ENCODE measurements around the gene CISD1.
"Not testable (repeated sequence)": the region's sequence is repeated elsewhere in the genome, so short reads cannot be mapped to it uniquely, and the experiment has no call there.

CISD1 gene

GRCh38 chr10:58268946-58269781, at the start of gene CISD1:
Gene CISD1, plus strand, starts transcription at chr10:58269162. Its CDS starts 112 bp downstream, at chr10:58269274.
- FAIRE-seq (no peak), DNase-seq (ENCODE audit: insufficient read length, low spot score) (peak; percentile 58)
- no peak for TF ChIP-seq CTCF (IDR thresholded peaks at IDR 0.05; ENCODE audit: insufficient read depth, missing control alignments)

DNA sequence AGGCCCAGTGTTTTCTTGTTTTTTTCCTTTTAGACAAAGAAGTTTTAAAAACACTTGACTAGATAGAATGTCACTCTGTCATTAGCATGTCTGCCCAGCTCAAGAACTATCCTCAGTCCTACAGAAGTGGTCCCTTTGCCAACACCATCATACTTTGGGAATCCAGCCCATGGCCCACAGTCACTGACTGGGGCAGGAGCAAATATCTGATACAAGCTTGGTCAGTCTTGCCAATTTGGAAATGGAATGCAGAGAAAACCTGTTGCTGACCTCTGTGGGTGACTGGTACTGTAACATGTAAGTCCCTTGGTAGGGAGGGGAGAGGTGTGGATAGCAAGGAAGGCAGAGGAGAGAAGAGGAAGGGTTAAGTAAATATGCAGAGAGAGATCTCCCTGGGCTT, 49.1 kb upstream of the CISD1 start:
- TF ChIP-seq CTCF (IDR thresholded peaks at IDR 0.05; ENCODE audit: insufficient read depth, missing control alignments): no peak
- no peak for FAIRE-seq
- no peak for DNase-seq (ENCODE audit: insufficient read length, low spot score)

GRCh38 chr10:58220769-58221451, 48.1 kb upstream of the CISD1 start:
- DNase-seq (ENCODE audit: insufficient read length, low spot score): no peak
- TF ChIP-seq CTCF (IDR thresholded peaks at IDR 0.05; ENCODE audit: insufficient read depth, missing control alignments): no peak
- no peak for FAIRE-seq

DNA sequence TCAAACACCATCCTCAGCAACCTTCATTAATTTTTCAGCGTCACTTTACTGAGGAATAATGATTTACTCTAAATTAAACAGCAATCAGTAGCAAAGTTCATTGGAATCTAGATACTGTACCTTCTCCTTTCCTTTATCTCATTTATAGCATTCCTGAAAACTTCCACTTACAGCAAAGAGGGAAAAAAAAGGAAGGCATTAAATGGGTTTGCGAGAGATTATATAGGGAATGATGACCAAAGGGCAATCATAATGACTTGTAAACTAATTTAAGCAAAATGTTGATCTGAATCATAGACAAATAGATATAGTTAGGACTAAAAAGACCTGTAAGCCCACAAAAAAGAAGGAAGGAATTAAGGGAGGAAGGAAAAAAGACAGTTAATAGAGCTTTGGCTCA, 43.3 kb upstream of the CISD1 start:
- no peak for TF ChIP-seq CTCF (IDR thresholded peaks at IDR 0.05; ENCODE audit: insufficient read depth, missing control alignments)
- no peak for DNase-seq (ENCODE audit: insufficient read length, low spot score)
- FAIRE-seq: peak; percentile 55

- not testable (repeated sequence) for DNase-seq (ENCODE audit: insufficient read length, low spot score); FAIRE-seq
These were observed 39.1 kb upstream of the CISD1 start for GRCh38 chr10:58229856-58230255.

GRCh38 chr10:58237014-58237834, 31.7 kb upstream of the CISD1 start:
- no peak for DNase-seq (ENCODE audit: insufficient read length, low spot score)
- TF ChIP-seq CTCF (IDR thresholded peaks at IDR 0.05; ENCODE audit: insufficient read depth, missing control alignments): no peak
- FAIRE-seq: no peak

DNA sequence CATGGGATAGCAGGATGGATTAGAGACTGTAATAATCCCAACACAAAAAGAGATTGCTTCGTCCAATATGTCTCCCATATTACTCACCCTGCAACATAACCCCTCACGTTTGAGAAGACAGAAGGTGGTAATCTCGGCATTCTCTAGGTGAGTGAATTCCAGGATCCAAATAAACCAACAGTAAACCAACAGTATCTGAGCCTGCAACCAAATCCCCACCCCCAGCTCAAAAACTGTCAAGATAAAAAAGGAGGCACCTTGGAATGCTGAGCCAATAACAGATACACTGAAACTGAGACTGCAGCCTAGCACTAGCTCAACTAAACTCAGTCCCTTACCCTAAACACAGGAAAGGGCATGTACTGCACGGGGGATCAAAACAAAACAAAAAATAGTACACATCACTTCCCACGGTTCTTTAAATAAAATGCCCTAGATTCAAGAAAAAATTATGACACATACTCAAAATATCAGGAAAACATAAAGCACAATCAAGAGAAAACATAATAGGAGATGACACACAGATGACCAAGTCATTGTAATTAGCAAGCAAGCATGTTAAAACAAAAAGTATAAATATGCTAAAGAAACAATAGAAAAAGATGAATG, 29.3 kb upstream of the CISD1 start:
- no peak for TF ChIP-seq CTCF (IDR thresholded peaks at IDR 0.05; ENCODE audit: insufficient read depth, missing control alignments)
- peak; percentile 77 for FAIRE-seq
- no peak for DNase-seq (ENCODE audit: insufficient read length, low spot score)
